ENCODE measurements around the gene SLC35B1.

SLC35B1 gene

GRCh38 chr17:49708515-49709183 is 885 bp upstream of the SLC35B1 start:
- no peak for TF ChIP-seq CTCF (IDR thresholded peaks at IDR 0.05; ENCODE audit: low read depth, low read length)
- no peak for DNase-seq (ENCODE audit: extremely low read depth, low read depth)

- no peak for DNase-seq (ENCODE audit: extremely low read depth, low read depth)
- peak; percentile 9 for TF ChIP-seq CTCF (IDR thresholded peaks at IDR 0.05; ENCODE audit: low read depth, low read length)
These were observed 537 bp downstream of the SLC35B1 start for GRCh38 chr17:49707246-49707607.

GRCh38 chr17:49705254-49705653 is 2.5 kb downstream of the SLC35B1 start:
- TF ChIP-seq CTCF (IDR thresholded peaks at IDR 0.05; ENCODE audit: low read depth, low read length) = no peak
- no peak for DNase-seq (ENCODE audit: extremely low read depth, low read depth)

GRCh38 chr17:49703557-49704277 is 4.0 kb downstream of the SLC35B1 start:
- no peak for DNase-seq (ENCODE audit: extremely low read depth, low read depth)
- TF ChIP-seq CTCF (IDR thresholded peaks at IDR 0.05; ENCODE audit: low read depth, low read length) = peak; percentile 27

- DNase-seq (ENCODE audit: extremely low read depth, low read depth) = no peak
- TF ChIP-seq CTCF (IDR thresholded peaks at IDR 0.05; ENCODE audit: low read depth, low read length) = no peak
These were observed 6.8 kb downstream of the SLC35B1 start for GRCh38 chr17:49700960-49701359.

- DNase-seq (ENCODE audit: extremely low read depth, low read depth) = no peak
- no peak for TF ChIP-seq CTCF (IDR thresholded peaks at IDR 0.05; ENCODE audit: low read depth, low read length)
These were observed 7.7 kb downstream of the SLC35B1 start for GRCh38 chr17:49699966-49700575.

- no peak for TF ChIP-seq CTCF (IDR thresholded peaks at IDR 0.05; ENCODE audit: low read depth, low read length)
- no peak for DNase-seq (ENCODE audit: extremely low read depth, low read depth)
These were observed 9.8 kb downstream of the SLC35B1 start for GRCh38 chr17:49698005-49698404.
